ENCODE measurements around the gene SEC14L1.

The SEC14L1 gene

DNA sequence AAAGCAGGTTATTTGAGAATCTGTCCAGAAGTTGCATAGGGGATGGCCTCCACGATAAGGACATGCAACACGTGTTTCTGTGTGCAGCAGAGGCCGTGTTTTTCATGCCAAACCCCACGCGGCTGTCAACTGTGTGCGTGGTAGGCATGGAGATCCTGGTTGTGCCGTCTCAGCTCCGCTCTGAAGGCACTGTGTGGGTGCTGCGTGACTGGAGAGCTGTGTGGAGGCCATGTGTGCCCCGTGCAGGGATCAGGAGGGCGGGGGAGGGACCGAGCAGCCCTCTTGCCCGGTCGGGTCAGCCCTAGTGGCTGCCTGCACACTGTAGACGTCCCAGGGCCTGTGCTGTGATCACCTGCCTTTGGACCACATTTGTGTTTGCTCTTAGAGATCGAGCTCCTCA, 74.5 kb downstream of the SEC14L1 start:
- no peak for DNase-seq

- no peak for DNase-seq
Measured at GRCh38 chr17:77216486-77216885, 75.7 kb downstream of the SEC14L1 start.

DNA sequence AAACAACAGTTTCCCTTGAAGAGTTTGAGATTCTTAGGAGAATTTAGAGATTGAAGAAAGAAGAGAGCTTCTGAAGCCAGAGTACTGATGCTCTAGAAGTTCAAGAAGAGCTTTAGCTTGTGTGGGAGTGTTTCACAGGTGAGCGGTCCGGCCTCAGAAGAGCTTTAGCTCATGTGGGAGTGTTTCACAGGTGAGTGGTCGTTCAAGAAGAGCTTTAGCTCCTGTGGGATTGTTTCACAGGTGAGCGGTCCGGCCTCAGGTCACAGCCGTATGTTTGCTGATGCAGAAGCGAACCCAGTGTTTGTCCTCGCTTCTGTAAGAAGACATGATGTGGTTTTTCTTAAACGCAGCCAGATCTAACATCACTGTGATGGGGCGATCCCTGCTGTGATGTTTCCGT, 76.4 kb downstream of the SEC14L1 start:
- no peak for DNase-seq

- no peak for DNase-seq
Measured at GRCh38 chr17:77217566-77217965, 76.8 kb downstream of the SEC14L1 start.

DNA sequence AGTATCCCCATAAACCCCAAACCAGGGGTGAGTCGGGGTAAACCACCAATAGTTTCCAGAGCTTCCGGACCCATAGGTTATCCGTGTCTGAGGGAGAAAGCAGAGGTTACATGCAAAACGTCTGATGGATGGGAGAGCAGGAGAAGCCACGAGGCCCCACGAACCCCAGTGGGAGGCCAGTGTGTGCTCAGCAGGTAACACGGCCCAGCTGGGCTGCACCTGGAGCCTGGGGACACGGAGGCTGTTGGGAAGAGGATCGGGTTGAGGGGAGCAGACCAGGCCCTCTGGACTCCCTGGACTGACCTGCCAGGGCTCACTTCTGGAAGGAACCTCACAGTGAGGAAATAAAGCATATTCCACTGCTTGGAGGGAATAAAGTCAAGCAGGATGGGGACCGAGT, 78.1 kb downstream of the SEC14L1 start:
- no peak for DNase-seq

- DNase-seq, result no peak
Measured at GRCh38 chr17:77222356-77222755, 81.6 kb downstream of the SEC14L1 start.

- DNase-seq, result no peak
Measured at GRCh38 chr17:77223642-77224420, 83.1 kb downstream of the SEC14L1 start.

GRCh38 chr17:77225265-77225664, 84.5 kb downstream of the SEC14L1 start:
- no peak for DNase-seq

DNA sequence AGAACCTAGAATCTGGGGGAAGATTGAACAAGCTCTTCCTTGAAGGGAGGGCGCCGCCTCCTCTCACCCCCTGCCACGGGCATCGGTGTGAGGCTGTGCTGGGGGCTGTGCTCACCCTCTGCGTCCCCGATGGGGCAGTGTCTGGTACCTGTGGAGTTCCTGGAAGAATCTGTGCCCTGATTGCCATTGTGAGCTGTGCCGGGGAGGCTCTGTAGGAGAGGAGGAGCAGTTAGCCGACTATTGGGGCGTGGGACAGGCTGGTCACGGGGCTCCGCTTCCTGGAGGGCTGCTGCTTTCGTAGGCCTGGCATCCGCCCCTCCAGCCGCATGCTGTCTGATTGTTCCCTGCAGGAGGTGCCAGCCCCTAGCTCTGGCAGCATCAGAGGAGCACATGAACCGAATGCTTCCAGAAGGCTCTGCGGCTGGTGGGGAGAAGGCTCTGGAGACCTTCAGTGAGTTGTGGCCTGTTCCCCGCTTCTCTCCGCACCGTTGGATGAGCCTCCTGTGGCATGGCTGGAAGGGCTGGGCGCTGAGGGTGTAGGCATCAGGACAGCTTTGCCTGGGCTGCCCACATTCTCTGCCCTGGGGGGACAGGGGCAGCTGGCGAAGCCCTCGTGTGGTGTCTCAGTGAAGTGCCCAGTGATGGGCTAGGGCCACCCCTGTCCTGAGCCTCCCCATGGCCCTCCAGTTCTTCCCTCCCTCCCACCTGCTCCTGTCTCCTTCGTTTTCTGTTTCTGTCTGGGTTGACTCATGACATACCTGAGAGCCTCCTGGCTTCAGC, 86.9 kb downstream of the SEC14L1 start:
- no peak for DNase-seq

DNA sequence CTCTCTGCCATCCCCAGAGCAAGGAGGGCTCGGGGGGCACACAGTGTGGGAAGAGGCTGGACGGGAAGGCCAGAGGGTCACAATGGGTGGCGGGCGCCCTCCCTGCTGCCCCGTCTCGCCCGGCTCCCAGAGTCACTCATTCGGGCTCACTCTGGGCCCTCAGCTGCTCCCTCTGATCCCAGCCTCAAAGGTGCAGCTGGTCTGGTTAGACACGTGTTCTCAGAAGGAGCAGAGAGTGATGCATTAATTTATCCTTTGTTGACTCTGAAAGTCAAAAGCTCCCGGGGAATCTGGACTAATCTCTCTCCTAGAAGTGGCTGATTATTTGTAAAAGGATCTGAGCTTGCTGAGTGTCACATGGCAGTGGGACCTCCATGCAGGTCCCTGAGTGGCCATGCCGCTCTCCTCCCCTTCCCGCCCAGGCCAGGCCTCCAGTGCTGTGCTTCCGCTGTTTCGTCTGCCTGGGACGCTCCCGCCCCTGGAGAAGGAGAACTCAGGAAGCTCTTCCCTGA, 87.5 kb downstream of the SEC14L1 start:
- DNase-seq, result no peak

DNA sequence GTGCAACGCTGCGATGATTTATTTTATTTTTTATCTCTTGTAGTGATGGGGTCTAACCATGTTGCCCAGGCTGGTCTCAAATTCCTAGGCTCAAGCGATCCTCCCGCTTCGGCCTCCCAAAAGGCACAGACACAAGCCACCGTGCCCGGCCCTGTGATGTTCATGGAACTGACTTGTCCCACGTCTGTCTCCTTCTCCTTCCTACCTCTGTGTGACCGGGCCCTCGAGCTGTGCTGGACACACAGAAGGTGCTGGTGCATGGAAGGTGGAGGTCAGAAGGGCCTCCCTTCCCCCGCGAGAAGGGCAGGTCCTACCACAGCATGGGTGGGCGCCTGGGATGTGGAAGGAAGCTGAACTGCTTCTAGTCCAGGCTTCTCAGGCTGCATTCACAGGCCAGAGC, 88.0 kb downstream of the SEC14L1 start:
- no peak for DNase-seq

GRCh38 chr17:77229786-77230435, 89.1 kb downstream of the SEC14L1 start:
- no peak for DNase-seq

GRCh38 chr17:77230436-77230830, 89.7 kb downstream of the SEC14L1 start:
- DNase-seq, result no peak

DNA sequence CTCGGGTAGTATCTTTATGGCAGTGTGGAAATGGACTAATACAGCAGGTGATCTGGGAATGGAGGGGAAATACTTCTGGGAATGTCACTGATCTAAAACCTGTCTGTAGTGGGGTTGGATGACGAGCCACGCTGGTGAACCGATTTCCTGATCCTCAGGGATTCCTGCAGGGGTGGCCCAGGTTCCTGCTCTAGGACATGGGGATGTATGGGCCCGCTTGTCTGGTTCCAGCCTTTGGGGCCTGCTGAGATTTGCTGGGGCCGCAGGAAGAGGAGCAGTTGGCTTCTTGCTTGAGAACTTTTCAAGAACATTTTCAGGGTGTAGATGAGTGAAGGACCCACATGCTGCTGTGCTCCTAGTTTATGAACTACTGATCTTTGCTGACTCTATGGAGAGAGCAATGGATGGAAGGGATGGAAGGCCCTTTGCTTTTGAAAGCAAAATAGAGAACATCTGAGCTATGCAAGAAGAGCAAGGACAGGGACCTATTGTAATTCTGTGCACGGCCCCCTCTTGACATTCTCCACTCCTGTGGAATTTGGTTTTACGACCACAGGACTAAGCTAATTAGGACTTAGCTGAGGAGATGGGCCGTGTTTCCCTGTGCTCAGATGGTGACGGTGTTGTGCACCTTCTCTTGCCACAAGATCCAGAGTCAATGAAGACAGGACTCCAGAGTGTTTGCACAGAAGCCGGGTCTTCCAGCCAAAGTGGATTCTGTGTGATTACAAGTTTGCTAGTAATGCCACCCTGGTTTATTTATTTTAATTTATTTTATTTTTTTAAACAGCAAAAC, 90.5 kb downstream of the SEC14L1 start:
- no peak for DNase-seq

GRCh38 chr17:77233127-77233526, 92.4 kb downstream of the SEC14L1 start:
- DNase-seq, result no peak

GRCh38 chr17:77233635-77234334, 93.0 kb downstream of the SEC14L1 start:
- peak in 1 of 5 experiments; percentile 20 for DNase-seq

- no peak for DNase-seq
Measured at GRCh38 chr17:77234695-77235094, 93.9 kb downstream of the SEC14L1 start.

DNA sequence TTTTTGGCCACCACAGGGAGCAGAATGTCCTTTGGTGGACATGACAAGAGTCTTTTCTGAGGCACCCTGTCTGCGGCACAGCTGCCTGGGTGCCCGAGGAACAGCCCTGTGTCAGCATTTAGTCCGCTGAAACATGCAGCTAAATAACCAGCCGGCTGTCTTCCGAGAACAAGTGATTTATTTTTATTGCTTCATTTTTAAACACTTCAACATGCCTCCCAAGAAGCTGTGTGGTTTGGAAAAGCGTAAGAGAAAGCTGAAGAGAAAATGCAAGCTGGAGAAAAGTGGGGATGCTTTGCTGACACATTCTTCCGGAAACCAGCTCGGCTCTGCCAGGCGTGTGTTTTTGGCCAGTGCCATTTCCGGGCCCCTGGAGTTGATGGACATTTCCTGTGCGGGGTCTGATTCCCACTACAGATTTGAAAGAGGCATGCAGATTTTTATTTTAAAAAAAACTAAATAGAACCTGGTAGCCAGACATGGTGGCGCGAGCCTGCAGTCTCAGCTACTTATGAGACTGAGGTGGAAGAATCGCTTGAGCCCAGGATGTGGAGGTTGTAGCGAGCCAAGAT, 94.7 kb downstream of the SEC14L1 start:
- peak in 1 of 5 experiments; percentile 49 for DNase-seq

- DNase-seq, result no peak
Measured at GRCh38 chr17:77237232-77238008, 96.7 kb downstream of the SEC14L1 start.

DNA sequence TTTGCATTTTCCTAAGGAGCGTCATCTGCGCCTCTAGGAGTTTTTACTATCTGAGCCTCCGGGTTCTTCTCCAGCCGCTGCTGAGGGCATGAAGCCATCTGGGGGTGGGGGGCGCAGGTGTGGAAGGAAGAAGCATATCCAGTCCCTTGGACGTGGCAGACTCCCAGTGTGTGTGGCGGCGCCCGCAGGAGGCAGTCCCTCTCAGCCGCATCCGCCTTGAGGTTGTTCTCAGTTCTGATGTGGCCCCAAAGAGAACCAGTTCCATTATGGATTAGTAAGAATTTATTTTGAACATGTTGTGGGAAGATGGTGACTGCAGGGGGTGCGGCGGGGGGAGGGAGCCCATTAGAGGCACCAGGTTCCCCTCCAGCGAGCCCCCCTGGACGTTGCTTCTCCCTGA, 100.2 kb downstream of the SEC14L1 start:
- no peak for DNase-seq

Data from T-helper 2 cell (primary cell).